ENCODE data around the gene CNBP. TPM values are rescaled to one million over a fixed set of nuclear protein-coding genes. Genes with fewer than 3 reads are reported as not detected.

CNBP gene
- total and polyA plus RNA-seq, 2 donors (not counting 1 experiment from before 2014, with no cell fraction given): 317 to 369 TPM

- H4K20me1 ChIP-seq (ENCODE audit: control insufficient read depth, extremely low read depth, insufficient read depth, low read length): no peaks in the 10 kb centered on the region
- no peak overlapping the region for H3K4me3 ChIP-seq (replicated peaks in 1 of 4; ENCODE audit: control extremely low read depth in 1 of 4, insufficient read depth in 1 of 4, low read depth in 3 of 4, low read length in 4 of 4)
- no peak overlapping the region for H3K4me2 ChIP-seq (ENCODE audit: extremely low read depth, insufficient read depth, low read length)
- H3K9me3 ChIP-seq (ENCODE audit: control insufficient read depth, insufficient read depth, low read depth, low read length): no peaks in the 10 kb centered on the region
- TF ChIP-seq EZH2 (IDR thresholded peaks at IDR 0.05; ENCODE audit: low read length, missing control alignments) (no peak), CTCF (conservative IDR thresholded peaks at IDR 0.05 in 1 of 2, IDR thresholded peaks at IDR 0.05 in 1 of 2; ENCODE audit: low read depth in 1 of 2, low read length in 2 of 2) (no peak)
- peaks cover 20% of the 10 kb centered on the region for H3K4me1 ChIP-seq (ENCODE audit: control insufficient read depth, extremely low read depth, insufficient read depth, low read length)
- H2AFZ ChIP-seq (ENCODE audit: low read length): peak overlapping the region; percentile 14
- no peak overlapping the region for H3K9ac ChIP-seq (ENCODE audit: insufficient read depth, low read length)
- H3K36me3 ChIP-seq (ENCODE audit: control insufficient read depth, insufficient read depth, low read length): no peaks in the 10 kb centered on the region
- peak in 1 of 2 donors; percentile 15 for DNase-seq (ENCODE audit: low read depth in 2 of 2)
- no peaks in the 10 kb centered on the region for H3K27me3 ChIP-seq (ENCODE audit: control insufficient read depth, insufficient read depth, low read length)
- H3K79me2 ChIP-seq (ENCODE audit: control insufficient read depth, insufficient read depth, low read length): peaks cover 22% of the 10 kb centered on the region
- no peak overlapping the region for H3K27ac ChIP-seq (ENCODE audit: insufficient read depth, low read length)
These were observed 61.2 kb downstream of the CNBP start for GRCh38 chr3:129122412-129123011.

GRCh38 chr3:129121792-129122411 lies 61.8 kb downstream of the CNBP start, which contains the start of gene RAB43:
RAB43 (minus strand) TSS chr3:129121804; CDS start chr3:129121489, 315 bp downstream.
- Histone ChIP-seq H3K4me1 (ENCODE audit: control insufficient read depth, extremely low read depth, insufficient read depth, low read length) (peaks cover 17% of the 10 kb centered on the region), H2AFZ (ENCODE audit: low read length) (peak within 1 kb of the TSS; percentile 71), H3K79me2 (ENCODE audit: control insufficient read depth, insufficient read depth, low read length) (peaks cover 27% of the 10 kb centered on the region), H3K4me2 (ENCODE audit: extremely low read depth, insufficient read depth, low read length) (peak within 1 kb of the TSS; percentile 100), H3K27me3 (ENCODE audit: control insufficient read depth, insufficient read depth, low read length) (no peaks in the 10 kb centered on the region), H3K9ac (ENCODE audit: insufficient read depth, low read length) (peak within 1 kb of the TSS; percentile 78), H4K20me1 (ENCODE audit: control insufficient read depth, extremely low read depth, insufficient read depth, low read length) (peaks cover 1% of the 10 kb centered on the region), H3K4me3 (replicated peaks in 1 of 4; ENCODE audit: control extremely low read depth in 1 of 4, insufficient read depth in 1 of 4, low read depth in 3 of 4, low read length in 4 of 4) (peak within 1 kb of the TSS; percentile 83 to 88 (median 87)), H3K9me3 (ENCODE audit: control insufficient read depth, insufficient read depth, low read depth, low read length) (no peaks in the 10 kb centered on the region), H3K36me3 (ENCODE audit: control insufficient read depth, insufficient read depth, low read length) (no peaks in the 10 kb centered on the region), H3K27ac (ENCODE audit: insufficient read depth, low read length) (peak within 1 kb of the TSS; percentile 81)
- no peak for TF ChIP-seq CTCF (conservative IDR thresholded peaks at IDR 0.05 in 1 of 2, IDR thresholded peaks at IDR 0.05 in 1 of 2; ENCODE audit: low read depth in 1 of 2, low read length in 2 of 2)
- TF ChIP-seq EZH2 (IDR thresholded peaks at IDR 0.05; ENCODE audit: low read length, missing control alignments): no peak
- DNase-seq (ENCODE audit: low read depth in 2 of 2): peak; percentile 73

- Histone ChIP-seq H4K20me1 (ENCODE audit: control insufficient read depth, extremely low read depth, insufficient read depth, low read length) (peaks cover 1% of the 10 kb centered on the region), H3K9ac (ENCODE audit: insufficient read depth, low read length) (peak overlapping the region; percentile 78), H2AFZ (ENCODE audit: low read length) (no peak overlapping the region), H3K9me3 (ENCODE audit: control insufficient read depth, insufficient read depth, low read depth, low read length) (no peaks in the 10 kb centered on the region), H3K36me3 (ENCODE audit: control insufficient read depth, insufficient read depth, low read length) (no peaks in the 10 kb centered on the region), H3K27me3 (ENCODE audit: control insufficient read depth, insufficient read depth, low read length) (no peaks in the 10 kb centered on the region), H3K27ac (ENCODE audit: insufficient read depth, low read length) (peak overlapping the region; percentile 81), H3K79me2 (ENCODE audit: control insufficient read depth, insufficient read depth, low read length) (peaks cover 29% of the 10 kb centered on the region), H3K4me2 (ENCODE audit: extremely low read depth, insufficient read depth, low read length) (peak overlapping the region; percentile 100), H3K4me1 (ENCODE audit: control insufficient read depth, extremely low read depth, insufficient read depth, low read length) (peaks cover 17% of the 10 kb centered on the region), H3K4me3 (replicated peaks in 1 of 4; ENCODE audit: control extremely low read depth in 1 of 4, insufficient read depth in 1 of 4, low read depth in 3 of 4, low read length in 4 of 4) (peak overlapping the region; percentile 83 to 88 (median 87))
- TF ChIP-seq CTCF (conservative IDR thresholded peaks at IDR 0.05 in 1 of 2, IDR thresholded peaks at IDR 0.05 in 1 of 2; ENCODE audit: low read depth in 1 of 2, low read length in 2 of 2) (no peak), EZH2 (IDR thresholded peaks at IDR 0.05; ENCODE audit: low read length, missing control alignments) (no peak)
- peak; percentile 26 to 41 for DNase-seq (ENCODE audit: low read depth in 2 of 2)
These were observed 62.5 kb downstream of the CNBP start for GRCh38 chr3:129121016-129121791.

Data from fibroblast of lung (primary cell).